ENCODE data around the gene HSPA4.

DNA sequence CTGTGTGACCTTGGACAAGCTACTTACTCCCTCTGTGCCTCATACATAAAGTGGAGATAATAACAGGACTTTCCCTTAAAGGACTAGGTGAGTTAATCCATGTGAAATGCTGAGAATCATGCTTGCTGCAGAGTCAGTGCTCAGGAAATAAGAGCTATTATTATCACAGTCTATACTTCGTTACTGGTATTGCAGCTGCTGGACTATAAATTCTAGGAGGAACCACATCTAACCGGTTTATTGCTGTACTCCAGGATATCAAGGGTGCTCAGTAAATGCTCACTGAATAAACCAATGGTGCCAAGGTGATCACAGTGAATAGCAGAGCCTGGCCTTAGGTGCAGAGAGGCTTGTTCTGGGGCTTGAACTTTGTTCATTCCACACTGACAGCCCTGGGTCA, 69.3 kb downstream of the HSPA4 start:
- TF ChIP-seq EZH2 (IDR thresholded peaks at IDR 0.05; ENCODE audit: borderline replicate concordance, low read depth, low read length, severe bottlenecking) (no peak), POLR2AphosphoS5 (IDR thresholded peaks at IDR 0.05; ENCODE audit: insufficient read depth, low read depth, low read length) (no peak), POLR2A (IDR thresholded peaks at IDR 0.05; ENCODE audit: low read depth, low read length) (no peak)
- TF ChIP-seq, protein P1, sequence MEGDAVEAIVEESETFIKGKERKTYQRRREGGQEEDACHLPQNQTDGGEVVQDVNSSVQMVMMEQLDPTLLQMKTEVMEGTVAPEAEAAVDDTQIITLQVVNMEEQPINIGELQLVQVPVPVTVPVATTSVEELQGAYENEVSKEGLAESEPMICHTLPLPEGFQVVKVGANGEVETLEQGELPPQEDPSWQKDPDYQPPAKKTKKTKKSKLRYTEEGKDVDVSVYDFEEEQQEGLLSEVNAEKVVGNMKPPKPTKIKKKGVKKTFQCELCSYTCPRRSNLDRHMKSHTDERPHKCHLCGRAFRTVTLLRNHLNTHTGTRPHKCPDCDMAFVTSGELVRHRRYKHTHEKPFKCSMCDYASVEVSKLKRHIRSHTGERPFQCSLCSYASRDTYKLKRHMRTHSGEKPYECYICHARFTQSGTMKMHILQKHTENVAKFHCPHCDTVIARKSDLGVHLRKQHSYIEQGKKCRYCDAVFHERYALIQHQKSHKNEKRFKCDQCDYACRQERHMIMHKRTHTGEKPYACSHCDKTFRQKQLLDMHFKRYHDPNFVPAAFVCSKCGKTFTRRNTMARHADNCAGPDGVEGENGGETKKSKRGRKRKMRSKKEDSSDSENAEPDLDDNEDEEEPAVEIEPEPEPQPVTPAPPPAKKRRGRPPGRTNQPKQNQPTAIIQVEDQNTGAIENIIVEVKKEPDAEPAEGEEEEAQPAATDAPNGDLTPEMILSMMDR (IDR thresholded peaks at IDR 0.05; ENCODE audit: extremely low read depth in 1 of 2, insufficient read depth in 1 of 2, low read depth in 1 of 2, low read length in 2 of 2): no peak
